ENCODE data around the gene WDCP.

DNA sequence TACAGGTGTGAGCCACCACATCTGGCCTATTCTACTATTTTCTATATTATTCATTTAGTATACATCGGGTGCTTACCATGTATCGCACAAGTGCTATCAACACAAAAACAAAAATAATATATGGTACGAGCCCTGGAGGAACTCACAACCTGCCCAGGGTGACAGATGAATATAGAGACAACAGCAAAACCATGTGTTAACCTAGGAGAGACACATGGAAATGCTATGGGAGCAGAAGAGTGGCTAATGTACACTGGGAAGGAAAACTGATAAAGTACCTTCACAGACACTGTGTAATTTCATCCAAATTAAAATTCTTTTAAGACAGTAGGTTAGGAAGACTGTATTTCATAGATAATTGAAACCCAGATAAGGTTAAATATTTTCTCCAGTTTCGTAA is 25.1 kb upstream of the WDCP start:
- TF ChIP-seq, protein P1, sequence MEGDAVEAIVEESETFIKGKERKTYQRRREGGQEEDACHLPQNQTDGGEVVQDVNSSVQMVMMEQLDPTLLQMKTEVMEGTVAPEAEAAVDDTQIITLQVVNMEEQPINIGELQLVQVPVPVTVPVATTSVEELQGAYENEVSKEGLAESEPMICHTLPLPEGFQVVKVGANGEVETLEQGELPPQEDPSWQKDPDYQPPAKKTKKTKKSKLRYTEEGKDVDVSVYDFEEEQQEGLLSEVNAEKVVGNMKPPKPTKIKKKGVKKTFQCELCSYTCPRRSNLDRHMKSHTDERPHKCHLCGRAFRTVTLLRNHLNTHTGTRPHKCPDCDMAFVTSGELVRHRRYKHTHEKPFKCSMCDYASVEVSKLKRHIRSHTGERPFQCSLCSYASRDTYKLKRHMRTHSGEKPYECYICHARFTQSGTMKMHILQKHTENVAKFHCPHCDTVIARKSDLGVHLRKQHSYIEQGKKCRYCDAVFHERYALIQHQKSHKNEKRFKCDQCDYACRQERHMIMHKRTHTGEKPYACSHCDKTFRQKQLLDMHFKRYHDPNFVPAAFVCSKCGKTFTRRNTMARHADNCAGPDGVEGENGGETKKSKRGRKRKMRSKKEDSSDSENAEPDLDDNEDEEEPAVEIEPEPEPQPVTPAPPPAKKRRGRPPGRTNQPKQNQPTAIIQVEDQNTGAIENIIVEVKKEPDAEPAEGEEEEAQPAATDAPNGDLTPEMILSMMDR (IDR thresholded peaks at IDR 0.05; ENCODE audit: low read depth, low read length): no peak
- TF ChIP-seq POLR2A (IDR thresholded peaks at IDR 0.05; ENCODE audit: extremely low read depth, insufficient read length): no peak
- TF ChIP-seq, protein P2, sequence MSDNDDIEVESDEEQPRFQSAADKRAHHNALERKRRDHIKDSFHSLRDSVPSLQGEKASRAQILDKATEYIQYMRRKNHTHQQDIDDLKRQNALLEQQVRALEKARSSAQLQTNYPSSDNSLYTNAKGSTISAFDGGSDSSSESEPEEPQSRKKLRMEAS (IDR thresholded peaks at IDR 0.05; ENCODE audit: low read depth, low read length): no peak
